Testis (tissue), 3 donors: Measurements from ENCODE around the gene ALG9. TPM values are rescaled to one million over a fixed set of nuclear protein-coding genes. Genes with fewer than 3 reads are reported as not detected.
"Not testable (repeated sequence)": the region's sequence is repeated elsewhere in the genome, so short reads cannot be mapped to it uniquely, and the experiment has no call there.

Experiments
- DNase-seq: peaks from one replicate; pipeline ENCODE4 v3.0.0-alpha.2; 2019
- H3K27ac ChIP-seq, 2 donors: fragments of 200-600 bp; sonication (generic); one replicate each; pipeline ENCODE4 v1.5.1; 2019
- H3K27me3 ChIP-seq: fragments of 200-600 bp; sonication (generic); one replicate; pipeline ENCODE4 v1.5.1; 2019
- H3K36me3 ChIP-seq: fragments of 200-600 bp; sonication (generic); one replicate; pipeline ENCODE4 v1.5.1; 2017; ENCODE audit warnings: low read depth; ENCODE audit errors: missing control alignments
- H3K4me1 ChIP-seq: fragments of 200-600 bp; sonication (generic); one replicate; pipeline ENCODE4 v1.5.1; 2019
- H3K4me3 ChIP-seq, 2 donors: fragments of 200-600 bp; sonication (generic); one replicate each; pipeline ENCODE4 v1.5.1; 2017 to 2019
- H3K9me3 ChIP-seq: fragments of 200-600 bp; sonication (generic); one replicate; pipeline ENCODE4 v1.5.1; 2017
- POLR2A ChIP-seq: fragments of 450-650 bp; IDR thresholded peaks from one replicate; pipeline ENCODE4 v1.6.1; 2017; ENCODE audit warnings: antibody characterized with exemption, mild to moderate bottlenecking, moderate library complexity
- WGBS, 2 donors: methylation state at CpG; one replicate each; pipeline ENCODE4 v1.1.5; 2018; 5-methylcytosine and 5-hydroxymethylcytosine counted together
- intact Hi-C: fragments of 100-400 bp; cut with DNase I; formaldehyde crosslinking; loops from one replicate; pipeline ENCODE4 v1.15.1; 2023; ENCODE audit warnings: low total_unique reads
- polyA plus RNA-seq: library from polyadenylated mRNA; stranded (reverse); fragments of 350-450 nt; fragmentation: Illumina TruSeq; extraction: RNeasy Lipid Tissue Mini Kit (QIAGEN cat#74804); gene quantifications from one replicate; pipeline ENCODE4 v1.2.3, GENCODE V29; 2014; ENCODE audit warnings: low read depth, low replicate concordance; ENCODE audit not compliant: insufficient read depth
- total RNA-seq, 2 donors: library from RNA; depleted of rRNA; stranded (reverse); fragments of >200 nt; gene quantifications; one replicate each; pipeline ENCODE4 v1.2.3, GENCODE V29; 2016
- TF ChIP-seq, protein P1 (sequence below), 3 experiments: fragments of 450-650 bp in 2 of 3; fragments of 200-600 bp in 1 of 3; sonication (generic) in 1 of 3; IDR thresholded peaks; one replicate each; pipeline ENCODE4 v1.5.1; 2016 to 2019; ENCODE audit warnings: antibody characterized with exemption in 3 of 3, mild to moderate bottlenecking in 2 of 3, moderate library complexity in 1 of 3

Gene ALG9
- total and polyA plus RNA-seq, 3 donors from 2014 or later = 40.1 to 42.0 (median 41.3) TPM

- TF ChIP-seq, protein P1, sequence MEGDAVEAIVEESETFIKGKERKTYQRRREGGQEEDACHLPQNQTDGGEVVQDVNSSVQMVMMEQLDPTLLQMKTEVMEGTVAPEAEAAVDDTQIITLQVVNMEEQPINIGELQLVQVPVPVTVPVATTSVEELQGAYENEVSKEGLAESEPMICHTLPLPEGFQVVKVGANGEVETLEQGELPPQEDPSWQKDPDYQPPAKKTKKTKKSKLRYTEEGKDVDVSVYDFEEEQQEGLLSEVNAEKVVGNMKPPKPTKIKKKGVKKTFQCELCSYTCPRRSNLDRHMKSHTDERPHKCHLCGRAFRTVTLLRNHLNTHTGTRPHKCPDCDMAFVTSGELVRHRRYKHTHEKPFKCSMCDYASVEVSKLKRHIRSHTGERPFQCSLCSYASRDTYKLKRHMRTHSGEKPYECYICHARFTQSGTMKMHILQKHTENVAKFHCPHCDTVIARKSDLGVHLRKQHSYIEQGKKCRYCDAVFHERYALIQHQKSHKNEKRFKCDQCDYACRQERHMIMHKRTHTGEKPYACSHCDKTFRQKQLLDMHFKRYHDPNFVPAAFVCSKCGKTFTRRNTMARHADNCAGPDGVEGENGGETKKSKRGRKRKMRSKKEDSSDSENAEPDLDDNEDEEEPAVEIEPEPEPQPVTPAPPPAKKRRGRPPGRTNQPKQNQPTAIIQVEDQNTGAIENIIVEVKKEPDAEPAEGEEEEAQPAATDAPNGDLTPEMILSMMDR (IDR thresholded peaks at IDR 0.05) = no peak
- TF ChIP-seq POLR2A = no peak
- Histone ChIP-seq H3K4me1 (no peaks in the 10 kb centered on the region), H3K27me3 (no peaks in the 10 kb centered on the region), H3K9me3 (no peaks in the 10 kb centered on the region), H3K4me3 (no peak overlapping the region), H3K27ac (peak overlapping the region in 1 of 2 donors; percentile 68), H3K36me3 (no peaks in the 10 kb centered on the region)
- WGBS, 2 donors = 43 to 56% methylated on average over 6 of the region's 6 CpGs
- DNase-seq = peak; percentile 24
- intact Hi-C loops = loop anchor here (5.0 kb wide), 1 partner anchor 173 kb away; the partner anchor contains the start of gene SIK2
Observed at GRCh38 chr11:111774955-111775710, 96.2 kb downstream of the ALG9 start.

- DNase-seq = no peak
- Histone ChIP-seq H3K27ac (no peak overlapping the region), H3K4me1 (no peaks in the 10 kb centered on the region), H3K9me3 (no peaks in the 10 kb centered on the region), H3K27me3 (no peaks in the 10 kb centered on the region), H3K4me3 (no peak overlapping the region), H3K36me3 (no peaks in the 10 kb centered on the region)
- WGBS, 2 donors = 91 to 97% methylated on average over 2 of the region's 2 CpGs
- intact Hi-C loops = loop anchor here (5.0 kb wide), 1 partner anchor 170 kb away; the partner anchor contains the start of gene SIK2
- no peak for TF ChIP-seq POLR2A
- TF ChIP-seq, protein P1 (IDR thresholded peaks at IDR 0.05) = no peak
Observed at GRCh38 chr11:111772535-111772934, 98.8 kb downstream of the ALG9 start.

- not testable (repeated sequence) for H3K27ac ChIP-seq, H3K4me3 ChIP-seq, H3K9me3 ChIP-seq, H3K27me3 ChIP-seq, H3K36me3 ChIP-seq, DNase-seq, H3K4me1 ChIP-seq
- intact Hi-C loops = loop anchor here (5.0 kb wide), 1 partner anchor 169 kb away; the partner anchor contains the start of gene SIK2
- WGBS, 2 donors = 88 to 94% methylated on average over 5 of the region's 5 CpGs
Observed at GRCh38 chr11:111771205-111771604, 100.2 kb downstream of the ALG9 start.

- no peak for TF ChIP-seq POLR2A
- TF ChIP-seq, protein P1 (IDR thresholded peaks at IDR 0.05) = no peak
- H3K9me3 ChIP-seq = no peaks in the 10 kb centered on the region
- 85 to 93% methylated on average over 4 of the region's 4 CpGs for WGBS, 2 donors
- no peak for DNase-seq
- peaks cover 5% of the 10 kb centered on the region for H3K4me1 ChIP-seq
- no peak overlapping the region for H3K27ac ChIP-seq
- intact Hi-C loops = loop anchor here (5.0 kb wide), 1 partner anchor 168 kb away; the partner anchor contains the start of gene SIK2
- H3K36me3 ChIP-seq = no peaks in the 10 kb centered on the region
- H3K27me3 ChIP-seq = no peaks in the 10 kb centered on the region
- H3K4me3 ChIP-seq = no peak overlapping the region
Observed at GRCh38 chr11:111770581-111771134, 100.7 kb downstream of the ALG9 start.

- Histone ChIP-seq H3K27ac (peak overlapping the region; percentile 83 to 92), H3K36me3 (no peaks in the 10 kb centered on the region), H3K9me3 (no peaks in the 10 kb centered on the region), H3K4me3 (peak overlapping the region; percentile 76 to 97), H3K27me3 (no peaks in the 10 kb centered on the region), H3K4me1 (peaks cover 17% of the 10 kb centered on the region)
- no peak for DNase-seq
- TF ChIP-seq, protein P1 (IDR thresholded peaks at IDR 0.05) = no peak
- no peak for TF ChIP-seq POLR2A
- intact Hi-C loops = no loop called here
- 0 to 1% methylated on average over 7 of the region's 7 CpGs for WGBS, 2 donors
Observed at GRCh38 chr11:111766834-111767142, 104.6 kb downstream of the ALG9 start.
